Left lung (tissue), 10 donors: ENCODE measurements around the gene SETD2. TPM values are rescaled to one million over a fixed set of nuclear protein-coding genes. Genes with fewer than 3 reads are reported as not detected.
A peak's percentile ranks its signal among the peaks of the same experiment; 100 is the strongest.

Experiments
- ATAC-seq: fragments of 200-7000 bp; cut with Tn5 transposase; one replicate; pipeline ENCODE4 v1.9.1; 2020; ENCODE audit warnings: moderate library complexity
- DNase-seq, 4 donors: peaks; one replicate each; pipeline ENCODE4 v3.0.0-alpha.2; 2013 to 2020
- H3K27ac ChIP-seq, 2 donors: fragments of 200-600 bp; sonication (generic) in 1 of 2; one replicate each; pipeline versions ENCODE4 v1.5.0 to v1.8.0; 2020 to 2021
- H3K27me3 ChIP-seq, 2 donors: fragments of 200-600 bp; sonication (generic) in 1 of 2; one replicate each; pipeline versions ENCODE4 v1.5.0 to v1.8.0; 2020 to 2021
- H3K36me3 ChIP-seq, 2 donors: fragments of 200-600 bp; sonication (generic) in 1 of 2; one replicate each; pipeline versions ENCODE4 v1.5.0 to v1.8.0; 2020 to 2021
- H3K4me1 ChIP-seq, 2 donors: fragments of 200-600 bp; one replicate each; pipeline ENCODE4 v1.8.0; 2021
- H3K4me3 ChIP-seq, 2 donors: fragments of 200-600 bp; sonication (generic) in 1 of 2; one replicate each; pipeline versions ENCODE4 v1.5.0 to v1.8.0; 2020 to 2021; ENCODE audit warnings: mild to moderate bottlenecking in 1 of 2
- H3K9me3 ChIP-seq, 2 donors: fragments of 200-600 bp; sonication (generic) in 1 of 2; one replicate each; pipeline versions ENCODE4 v1.5.0 to v1.8.0; 2020 to 2021
- CTCF ChIP-seq, 2 donors: fragments of 200-600 bp; sonication (generic) in 1 of 2; IDR thresholded peaks; one replicate each; pipeline versions ENCODE4 v1.5.0 to v1.8.0; 2021; ENCODE audit warnings: antibody characterized with exemption in 2 of 2
- intact Hi-C, 2 donors: fragments of 100-400 bp; cut with DNase I; formaldehyde crosslinking; loops; one replicate each; pipeline versions ENCODE4 v1.11.2 to v1.14.2; 2022
- polyA plus RNA-seq, 6 donors: library from polyadenylated mRNA; unstranded; fragments of 120-200 nt; gene quantifications; one replicate each; pipeline ENCODE4 v1.2.1, GENCODE V29; 2013; ENCODE audit not compliant: insufficient read length in 6 of 6
- total RNA-seq, 2 donors: library from RNA; stranded (reverse); fragmentation: NEBNext Ultra II Directional; extraction: Animal tissue kit (Norgen Biotek cat#: 25700); gene quantifications; one replicate each; pipeline ENCODE4 v1.2.1, GENCODE V29; 2021
- donor health status: DM: no; HTN: yes; CAD: no.
- donor health status: DM: no; HTN: no; CAD: no.

Gene SETD2
- total and polyA plus RNA-seq, 8 donors: 40.1 to 68.9 (median 60.0) TPM

GRCh38 chr3:47176582-47176981 lies 12.7 kb upstream of the SETD2 start:
- no peaks in the 10 kb centered on the region for H3K27me3 ChIP-seq
- no peak overlapping the region for H3K4me3 ChIP-seq
- no peak overlapping the region for H3K27ac ChIP-seq
- peaks cover 0 to 20% of the 10 kb centered on the region in 2 donors for H3K36me3 ChIP-seq
- intact Hi-C loops: no loop called here
- H3K4me1 ChIP-seq: no peaks in the 10 kb centered on the region
- DNase-seq (no peak), ATAC-seq (no peak)
- H3K9me3 ChIP-seq: no peaks in the 10 kb centered on the region
- TF ChIP-seq CTCF (IDR thresholded peaks at IDR 0.05): no peak

GRCh38 chr3:47163169-47164006 lies 525 bp downstream of the SETD2 start:
- TF ChIP-seq CTCF (IDR thresholded peaks at IDR 0.05): no peak
- Histone ChIP-seq H3K27me3 (no peaks in the 10 kb centered on the region), H3K9me3 (no peaks in the 10 kb centered on the region), H3K36me3 (no peaks in the 10 kb centered on the region), H3K27ac (peak overlapping the region; percentile 95 to 98), H3K4me3 (peak overlapping the region; percentile 97 to 99), H3K4me1 (peaks cover 32 to 61% of the 10 kb centered on the region in 2 donors)
- DNase-seq: peak; percentile 42 to 89 (median 44)
- ATAC-seq: peak; percentile 42
- intact Hi-C loops: no loop called here

GRCh38 chr3:47162697-47163168 lies 1.2 kb downstream of the SETD2 start:
- Histone ChIP-seq H3K9me3 (no peaks in the 10 kb centered on the region), H3K4me1 (peaks cover 32 to 68% of the 10 kb centered on the region in 2 donors), H3K36me3 (no peaks in the 10 kb centered on the region), H3K27ac (peak overlapping the region; percentile 95 to 98), H3K27me3 (no peaks in the 10 kb centered on the region), H3K4me3 (peak overlapping the region; percentile 97 to 99)
- no peak for TF ChIP-seq CTCF (IDR thresholded peaks at IDR 0.05)
- ATAC-seq (no peak), DNase-seq (no peak)
- intact Hi-C loops: no loop called here

DNA sequence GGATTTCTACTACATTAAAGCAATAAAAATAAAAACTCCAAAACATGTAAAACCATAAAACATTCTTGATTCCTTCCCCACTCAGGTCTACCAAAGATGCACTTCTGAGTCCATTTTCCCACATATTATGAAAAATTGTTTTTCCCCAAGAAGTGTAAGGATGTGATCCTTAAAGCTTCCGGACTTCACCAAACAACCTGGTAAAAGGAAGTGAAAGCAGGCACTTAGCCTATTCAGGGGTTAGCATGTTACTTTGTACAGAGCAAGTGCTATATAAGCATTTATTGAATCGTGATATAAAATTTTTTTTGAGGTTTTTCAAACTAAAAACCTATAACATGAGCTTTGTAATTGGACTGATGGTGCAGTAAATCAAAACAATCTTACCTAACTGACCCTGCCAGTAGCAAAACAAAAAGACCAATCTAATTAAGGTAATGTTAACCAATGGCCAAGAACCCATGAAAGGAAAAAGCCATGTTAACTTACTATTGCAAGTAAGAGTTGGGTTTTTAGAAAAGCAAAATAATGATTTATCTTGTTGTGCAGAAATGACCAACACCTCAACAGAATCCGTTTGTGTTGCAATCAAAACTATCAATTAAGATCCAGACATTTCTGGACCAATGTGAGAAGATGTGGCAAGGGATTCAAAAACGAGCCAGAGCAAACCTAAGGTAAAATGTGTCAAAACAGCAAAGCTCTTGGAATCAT lies 1.8 kb downstream of the SETD2 start:
- intact Hi-C loops: no loop called here
- ATAC-seq (no peak), DNase-seq (no peak)
- Histone ChIP-seq H3K27ac (peak overlapping the region; percentile 95 to 98), H3K4me3 (peak overlapping the region; percentile 97 to 99), H3K4me1 (peaks cover 32 to 72% of the 10 kb centered on the region in 2 donors), H3K27me3 (no peaks in the 10 kb centered on the region), H3K9me3 (no peaks in the 10 kb centered on the region), H3K36me3 (no peaks in the 10 kb centered on the region)
- TF ChIP-seq CTCF (IDR thresholded peaks at IDR 0.05): no peak

DNA sequence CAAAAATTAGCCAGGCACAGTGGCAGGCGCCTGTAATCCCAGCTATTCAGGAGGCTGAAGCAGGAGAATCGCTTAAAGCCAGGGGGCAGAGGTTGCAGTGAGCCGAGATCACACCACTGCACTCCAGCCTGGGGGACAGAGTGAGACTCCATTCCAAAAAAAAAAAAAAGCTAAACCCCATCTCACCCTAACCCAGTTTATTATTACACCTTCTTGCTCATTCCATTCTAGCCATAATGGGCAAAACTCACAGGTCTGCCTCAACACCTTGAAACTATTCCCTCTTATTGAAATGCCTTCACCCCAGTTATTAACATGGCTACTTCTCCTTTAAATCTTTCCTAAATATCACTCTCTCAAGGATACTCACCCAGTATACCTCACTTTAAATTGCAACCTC lies 4.1 kb downstream of the SETD2 start:
- H3K27ac ChIP-seq: peak overlapping the region in 1 of 2 donors; percentile 13
- ATAC-seq (no peak), DNase-seq (no peak)
- TF ChIP-seq CTCF (IDR thresholded peaks at IDR 0.05): no peak
- no peaks in the 10 kb centered on the region for H3K9me3 ChIP-seq
- intact Hi-C loops: no loop called here
- H3K36me3 ChIP-seq: no peaks in the 10 kb centered on the region
- peaks cover 37 to 75% of the 10 kb centered on the region in 2 donors for H3K4me1 ChIP-seq
- no peaks in the 10 kb centered on the region for H3K27me3 ChIP-seq
- H3K4me3 ChIP-seq: no peak overlapping the region
